ENCODE data around the gene IL21R.

- no peak for TF ChIP-seq CTCF (IDR thresholded peaks at IDR 0.05)
- TF ChIP-seq POLR2A (IDR thresholded peaks at IDR 0.05) = no peak
Observed at GRCh38 chr16:27450196-27450549, 48.2 kb downstream of the IL21R start.

All from suprapubic skin (tissue), 3 donors.